Duodenal mucosa (tissue), 2 donors: ENCODE results near the gene SLC16A1.
"Not testable (repeated sequence)": the region's sequence is repeated elsewhere in the genome, so short reads cannot be mapped to it uniquely, and the experiment has no call there.

Experiments
- H3K27ac ChIP-seq: one replicate; pipeline ENCODE4 v1.7.0; 2013; ENCODE audit warnings: low read depth, low read length
- H3K27me3 ChIP-seq, 2 donors: one replicate each; pipeline ENCODE4 v1.7.0; 2013; ENCODE audit warnings: low read length in 2 of 2, control low read depth in 1 of 2; ENCODE audit not compliant: insufficient read depth in 2 of 2, control insufficient read depth in 1 of 2
- H3K36me3 ChIP-seq, 2 donors: one replicate each; pipeline ENCODE4 v1.7.0; 2013; ENCODE audit warnings: low read length in 2 of 2, control low read depth in 1 of 2; ENCODE audit not compliant: insufficient read depth in 2 of 2, control insufficient read depth in 1 of 2
- H3K4me1 ChIP-seq, 2 donors: one replicate each; pipeline ENCODE4 v1.7.0; 2013; ENCODE audit warnings: low read length in 2 of 2, control low read depth in 1 of 2; ENCODE audit not compliant: insufficient read depth in 2 of 2, control insufficient read depth in 1 of 2
- H3K4me3 ChIP-seq, 2 donors: one replicate each; pipeline ENCODE4 v1.7.0; 2013; ENCODE audit warnings: low read length in 2 of 2, low read depth in 1 of 2
- H3K9ac ChIP-seq, 2 donors: one replicate each; pipeline ENCODE4 v1.7.0; 2013; ENCODE audit warnings: low read length in 2 of 2, low read depth in 1 of 2
- H3K9me3 ChIP-seq, 2 donors: one replicate each; pipeline ENCODE4 v1.7.0; 2013; ENCODE audit warnings: low read length in 2 of 2, control low read depth in 1 of 2; ENCODE audit not compliant: control insufficient read depth in 1 of 2

The SLC16A1 gene, protein sequence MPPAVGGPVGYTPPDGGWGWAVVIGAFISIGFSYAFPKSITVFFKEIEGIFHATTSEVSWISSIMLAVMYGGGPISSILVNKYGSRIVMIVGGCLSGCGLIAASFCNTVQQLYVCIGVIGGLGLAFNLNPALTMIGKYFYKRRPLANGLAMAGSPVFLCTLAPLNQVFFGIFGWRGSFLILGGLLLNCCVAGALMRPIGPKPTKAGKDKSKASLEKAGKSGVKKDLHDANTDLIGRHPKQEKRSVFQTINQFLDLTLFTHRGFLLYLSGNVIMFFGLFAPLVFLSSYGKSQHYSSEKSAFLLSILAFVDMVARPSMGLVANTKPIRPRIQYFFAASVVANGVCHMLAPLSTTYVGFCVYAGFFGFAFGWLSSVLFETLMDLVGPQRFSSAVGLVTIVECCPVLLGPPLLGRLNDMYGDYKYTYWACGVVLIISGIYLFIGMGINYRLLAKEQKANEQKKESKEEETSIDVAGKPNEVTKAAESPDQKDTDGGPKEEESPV

DNA sequence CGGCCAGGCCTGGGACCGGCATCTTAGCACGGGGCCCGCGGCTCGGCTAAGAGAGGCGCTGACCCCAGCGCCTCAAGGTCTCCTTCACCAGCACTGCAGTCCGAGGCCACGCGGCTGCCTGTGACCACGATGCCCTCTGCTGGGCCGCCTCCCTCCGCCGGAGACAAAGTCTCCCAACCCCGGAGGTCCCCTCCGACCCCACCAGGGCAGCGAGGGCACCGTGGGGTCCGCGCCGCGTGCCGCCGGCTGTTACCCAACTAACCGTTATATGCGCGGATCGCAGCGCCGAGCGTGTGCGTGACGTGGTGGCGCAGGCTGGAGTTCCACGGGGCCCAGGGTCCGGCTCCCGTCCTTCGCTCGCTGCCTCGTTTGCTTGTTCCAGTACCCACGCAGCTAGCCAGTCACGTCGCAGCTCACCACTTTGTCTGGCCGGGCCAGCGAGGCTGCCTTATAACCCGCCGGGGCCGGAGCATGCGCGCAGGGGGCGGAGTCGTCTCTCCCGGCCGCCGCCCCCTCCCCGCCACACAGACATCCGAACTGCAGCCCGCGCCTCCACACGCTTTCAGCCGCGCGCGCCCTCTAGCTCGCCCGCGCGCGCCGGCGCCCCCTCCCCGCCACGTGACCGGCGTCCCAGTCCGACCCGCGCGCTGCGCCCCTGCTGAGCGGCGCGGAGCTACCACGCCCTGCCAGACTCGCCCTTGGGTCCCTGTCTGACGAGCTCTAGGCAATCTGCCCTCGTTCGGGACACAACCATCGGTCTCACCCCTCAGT, at the start of gene SLC16A1:
SLC16A1 (minus strand) TSS at position 424 of the 771 bp plus-strand sequence. CDS start 26,888 bp downstream, outside the sequence.
- Histone ChIP-seq H3K9me3 (no peaks in the 10 kb centered on the region), H3K36me3 (peaks cover 0 to 3% of the 10 kb centered on the region in 2 donors), H3K4me1 (peaks cover 14 to 24% of the 10 kb centered on the region in 2 donors), H3K27me3 (no peaks in the 10 kb centered on the region), H3K4me3 (peak within 1 kb of the TSS; percentile 88 to 91), H3K9ac (peak within 1 kb of the TSS; percentile 73 to 88), H3K27ac (peak within 1 kb of the TSS; percentile 87)

- Histone ChIP-seq H3K4me1 (peaks cover 4% of the 10 kb centered on the region in 2 donors), H3K36me3 (peaks cover 0 to 3% of the 10 kb centered on the region in 2 donors), H3K9me3 (no peaks in the 10 kb centered on the region), H3K27ac (no peak overlapping the region), H3K4me3 (no peak overlapping the region), H3K27me3 (no peaks in the 10 kb centered on the region), H3K9ac (no peak overlapping the region)
Measured at GRCh38 chr1:113003751-113004690, 48.0 kb upstream of the SLC16A1 start.

DNA sequence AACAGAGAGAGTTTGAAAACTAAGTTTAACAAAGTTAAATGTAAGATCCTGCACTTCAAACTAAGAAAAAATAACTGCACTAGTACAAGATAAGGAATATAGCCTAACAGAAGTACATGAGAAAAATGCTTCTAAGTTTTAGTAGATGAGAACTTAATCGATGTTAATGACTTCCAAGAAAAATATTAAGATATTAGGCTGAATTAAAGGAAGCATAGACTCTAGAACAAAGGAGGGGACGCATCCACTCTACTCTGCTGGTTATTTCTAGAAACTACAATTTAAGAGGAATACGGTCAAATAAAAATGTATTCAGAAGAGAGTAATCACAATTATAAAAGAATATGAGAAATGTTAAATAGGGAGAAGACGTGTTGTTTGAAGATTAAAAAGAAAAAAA, 46.3 kb upstream of the SLC16A1 start:
- H3K9me3 ChIP-seq: no peaks in the 10 kb centered on the region
- H3K27ac ChIP-seq: no peak overlapping the region
- no peak overlapping the region for H3K9ac ChIP-seq
- H3K36me3 ChIP-seq: no peaks in the 10 kb centered on the region
- H3K27me3 ChIP-seq: no peaks in the 10 kb centered on the region
- H3K4me1 ChIP-seq: peaks cover 16 to 17% of the 10 kb centered on the region in 2 donors
- H3K4me3 ChIP-seq: no peak overlapping the region

DNA sequence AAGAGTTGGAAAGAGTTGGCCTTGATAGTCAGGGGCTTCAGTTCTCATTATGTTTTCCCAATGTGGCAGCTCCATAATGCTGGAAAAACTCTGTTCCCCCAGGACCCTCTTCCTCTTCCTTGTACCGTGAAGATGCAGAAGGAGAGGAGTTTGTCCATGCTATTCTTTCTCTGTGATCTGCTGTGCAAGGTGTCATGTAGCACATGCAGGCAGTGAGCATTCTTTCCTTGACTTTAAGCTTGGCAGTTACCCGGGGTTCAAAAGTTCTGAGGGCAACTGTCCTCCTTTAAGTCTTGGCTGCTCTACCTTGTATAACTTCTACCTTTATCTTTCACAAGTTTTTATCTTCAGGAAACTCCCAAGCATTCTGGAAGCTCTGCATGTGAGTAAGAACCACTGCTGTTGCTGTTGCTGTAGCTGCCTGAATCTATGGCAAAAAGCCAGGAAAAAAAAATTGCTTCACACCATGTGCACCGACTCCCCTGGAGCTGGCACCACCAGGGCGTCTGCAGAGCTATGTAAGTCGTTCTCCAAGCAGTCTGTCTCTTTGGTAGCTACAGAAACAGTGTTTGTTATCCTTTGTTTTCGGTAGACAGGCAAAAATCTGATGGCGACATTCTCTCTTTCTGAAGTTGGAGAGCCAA, 42.7 kb upstream of the SLC16A1 start:
- H3K9ac ChIP-seq: no peak overlapping the region
- H3K27me3 ChIP-seq: no peaks in the 10 kb centered on the region
- H3K36me3 ChIP-seq: no peaks in the 10 kb centered on the region
- no peak overlapping the region for H3K27ac ChIP-seq
- no peak overlapping the region for H3K4me3 ChIP-seq
- H3K4me1 ChIP-seq: peaks cover 12 to 17% of the 10 kb centered on the region in 2 donors
- no peaks in the 10 kb centered on the region for H3K9me3 ChIP-seq

DNA sequence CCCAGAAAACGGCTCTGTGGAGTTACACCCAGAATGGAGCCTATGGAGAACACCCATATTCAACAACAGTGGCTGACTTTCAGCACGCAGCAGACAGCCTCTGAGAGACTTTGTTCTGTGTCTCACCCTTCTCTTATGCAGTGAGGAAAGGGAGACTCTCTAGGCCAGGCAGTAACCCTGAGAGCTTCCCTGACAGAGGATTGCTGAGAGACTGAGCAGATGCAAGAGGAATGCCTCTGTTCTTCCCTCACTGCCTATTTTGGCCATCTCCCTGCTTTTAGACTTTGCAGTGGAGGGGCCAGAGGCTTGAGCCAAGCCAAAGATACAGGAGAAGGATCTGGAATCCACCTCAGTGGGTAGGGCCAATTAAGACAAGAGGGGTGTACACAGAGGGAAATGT, 41.8 kb upstream of the SLC16A1 start:
- no peaks in the 10 kb centered on the region for H3K27me3 ChIP-seq
- no peak overlapping the region for H3K9ac ChIP-seq
- peaks cover 12 to 17% of the 10 kb centered on the region in 2 donors for H3K4me1 ChIP-seq
- no peaks in the 10 kb centered on the region for H3K36me3 ChIP-seq
- H3K4me3 ChIP-seq: no peak overlapping the region
- H3K9me3 ChIP-seq: no peaks in the 10 kb centered on the region
- no peak overlapping the region for H3K27ac ChIP-seq

GRCh38 chr1:112995890-112996289, 39.9 kb upstream of the SLC16A1 start:
- no peaks in the 10 kb centered on the region for H3K36me3 ChIP-seq
- H3K4me1 ChIP-seq: peaks cover 12 to 17% of the 10 kb centered on the region in 2 donors
- H3K9ac ChIP-seq: no peak overlapping the region
- H3K27me3 ChIP-seq: no peaks in the 10 kb centered on the region
- H3K9me3 ChIP-seq: no peaks in the 10 kb centered on the region
- no peak overlapping the region for H3K27ac ChIP-seq
- H3K4me3 ChIP-seq: no peak overlapping the region

GRCh38 chr1:112995021-112995420, 39.0 kb upstream of the SLC16A1 start:
- H3K27ac ChIP-seq, H3K9ac ChIP-seq, H3K9me3 ChIP-seq, H3K36me3 ChIP-seq, H3K27me3 ChIP-seq, H3K4me3 ChIP-seq: not testable (repeated sequence)
- peaks cover 12 to 17% of the 10 kb centered on the region in 2 donors for H3K4me1 ChIP-seq

GRCh38 chr1:112992780-112993179, 36.8 kb upstream of the SLC16A1 start:
- Histone ChIP-seq H3K27ac (no peak overlapping the region), H3K9ac (no peak overlapping the region), H3K36me3 (no peaks in the 10 kb centered on the region), H3K9me3 (no peaks in the 10 kb centered on the region), H3K4me3 (no peak overlapping the region), H3K27me3 (no peaks in the 10 kb centered on the region), H3K4me1 (peaks cover 4 to 9% of the 10 kb centered on the region in 2 donors)

DNA sequence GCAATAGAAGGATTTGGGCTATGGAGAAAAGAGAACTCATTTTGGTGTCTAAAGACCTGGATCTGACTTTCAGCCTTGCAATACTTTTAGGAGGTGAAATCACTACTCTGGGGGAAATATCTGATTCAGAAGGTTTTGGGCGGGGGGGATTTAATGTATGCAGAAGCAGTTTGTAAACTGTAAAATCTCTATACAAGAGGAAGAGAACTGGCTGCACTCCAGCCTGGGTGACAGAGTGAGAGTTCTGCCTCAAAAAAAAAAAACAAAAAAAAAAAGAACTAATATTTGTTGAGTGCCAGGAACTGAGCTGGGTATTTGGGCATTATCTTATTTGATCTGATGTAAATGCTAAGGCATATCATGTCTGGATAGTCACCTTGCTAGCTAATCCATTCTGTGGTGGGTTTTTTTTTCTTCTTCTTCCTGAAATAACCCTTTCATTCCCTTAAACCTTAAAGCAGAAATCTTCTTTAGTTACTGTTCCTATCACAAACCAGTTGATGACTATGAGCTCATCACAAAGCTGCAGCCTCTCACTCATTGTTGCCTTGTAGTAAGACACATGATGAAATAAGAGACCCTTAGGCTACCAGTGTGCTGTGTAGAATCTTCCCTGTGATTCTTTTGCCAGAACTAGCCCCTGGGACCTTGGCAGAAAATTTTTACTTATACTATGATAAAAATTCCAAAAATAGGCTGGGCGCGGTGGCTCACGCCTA, 35.6 kb upstream of the SLC16A1 start:
- Histone ChIP-seq H3K27me3 (no peaks in the 10 kb centered on the region), H3K4me1 (peaks cover 0 to 6% of the 10 kb centered on the region in 2 donors), H3K36me3 (no peaks in the 10 kb centered on the region), H3K4me3 (no peak overlapping the region), H3K9me3 (no peaks in the 10 kb centered on the region), H3K27ac (no peak overlapping the region), H3K9ac (no peak overlapping the region)
